SKM-1 treated with dmso at 0.1 percent for 144 hours (cell line): ENCODE data around the gene COX17.

Experiments used
- DNase-seq: peaks from one replicate; lab custom pipeline; 2025; ENCODE audit not compliant: unreplicated experiment; lab: John Stamatoyannopoulos, UW

COX17 gene

GRCh38 chr3:119645813-119646212 lies 31.4 kb downstream of the COX17 start:
- no peak for DNase-seq

- DNase-seq = no peak
Measured at GRCh38 chr3:119644481-119644880, 32.7 kb downstream of the COX17 start.

GRCh38 chr3:119643528-119643927 lies 33.7 kb downstream of the COX17 start:
- no peak for DNase-seq

GRCh38 chr3:119642746-119643473 lies 34.3 kb downstream of the COX17 start:
- DNase-seq = no peak

GRCh38 chr3:119641416-119641815 lies 35.8 kb downstream of the COX17 start:
- no peak for DNase-seq

GRCh38 chr3:119639494-119640350 lies 37.5 kb downstream of the COX17 start:
- no peak for DNase-seq

GRCh38 chr3:119637679-119638477 lies 39.3 kb downstream of the COX17 start:
- DNase-seq = peak; percentile 51

- no peak for DNase-seq
Measured at GRCh38 chr3:119636891-119637611, 40.2 kb downstream of the COX17 start.

GRCh38 chr3:119636249-119636648 lies 41.0 kb downstream of the COX17 start:
- DNase-seq = no peak

- no peak for DNase-seq
Measured at GRCh38 chr3:119635719-119636118, 41.5 kb downstream of the COX17 start.

- DNase-seq = no peak
Measured at GRCh38 chr3:119632829-119633228, 44.4 kb downstream of the COX17 start.

- no peak for DNase-seq
Measured at GRCh38 chr3:119632216-119632615, 45.0 kb downstream of the COX17 start.

GRCh38 chr3:119631516-119631915 lies 45.7 kb downstream of the COX17 start:
- DNase-seq = no peak

- DNase-seq = no peak
Measured at GRCh38 chr3:119630880-119631329, 46.3 kb downstream of the COX17 start.

GRCh38 chr3:119630128-119630879 lies 46.9 kb downstream of the COX17 start:
- DNase-seq = peak; percentile 12

- no peak for DNase-seq
Measured at GRCh38 chr3:119628816-119629445, 48.3 kb downstream of the COX17 start.

- DNase-seq = no peak
Measured at GRCh38 chr3:119628390-119628789, 48.8 kb downstream of the COX17 start.

- DNase-seq = no peak
Measured at GRCh38 chr3:119627461-119627860, 49.7 kb downstream of the COX17 start.

- no peak for DNase-seq
Measured at GRCh38 chr3:119626196-119626595, 51.0 kb downstream of the COX17 start.
